Tibial nerve (tissue), 4 donors: ENCODE data around the gene SYNJ2. TPM values are rescaled to one million over a fixed set of nuclear protein-coding genes. Genes with fewer than 3 reads are reported as not detected.

Experiments
- DNase-seq, 2 donors: peaks; one replicate each; pipeline ENCODE4 v3.0.0-alpha.2; 2019; ENCODE audit warnings: low spot score in 2 of 2
- H3K27ac ChIP-seq, 4 donors: fragments of 200-600 bp; sonication (generic) in 3 of 4; one replicate each; pipeline ENCODE4 v1.5.1; 2017 to 2019; ENCODE audit warnings: mild to moderate bottlenecking in 1 of 4
- H3K27me3 ChIP-seq, 2 donors: fragments of 200-600 bp; sonication (generic) in 1 of 2; one replicate each; pipeline versions ENCODE4 v1.5.1 to v1.6.0; 2017 to 2019
- H3K36me3 ChIP-seq, 3 donors: fragments of 200-600 bp; sonication (generic); one replicate each; pipeline ENCODE4 v1.5.1; 2018 to 2019
- H3K4me1 ChIP-seq, 4 donors: fragments of 200-600 bp; sonication (generic) in 3 of 4; one replicate each; pipeline ENCODE4 v1.5.1; 2017 to 2019
- H3K4me3 ChIP-seq, 4 donors: fragments of 200-600 bp; sonication (generic) in 3 of 4; one replicate each; pipeline ENCODE4 v1.5.1; 2017 to 2019; ENCODE audit warnings: mild to moderate bottlenecking in 1 of 4, moderate library complexity in 1 of 4
- H3K9me3 ChIP-seq, 4 donors: fragments of 200-600 bp; sonication (generic) in 3 of 4; one replicate each; pipeline ENCODE4 v1.5.1; 2017 to 2019
- CTCF ChIP-seq, 5 experiments: fragments of 200-600 bp in 3 of 5; fragments of 450-650 bp in 2 of 5; sonication (generic) in 3 of 5; IDR thresholded peaks; one replicate each; pipeline ENCODE4 v1.5.1; 2016 to 2019; ENCODE audit warnings: antibody characterized with exemption in 5 of 5, mild to moderate bottlenecking in 3 of 5, moderate library complexity in 2 of 5
- EP300 ChIP-seq, 2 donors: sonication (generic); formaldehyde crosslinking; IDR thresholded peaks; one replicate each; pipeline ENCODE4 v1.6.1; 2017; ENCODE audit warnings: antibody characterized with exemption in 2 of 2, mild to moderate bottlenecking in 1 of 2
- POLR2A ChIP-seq, 2 donors: fragments of 450-650 bp; IDR thresholded peaks; one replicate each; pipeline ENCODE4 v1.6.1; 2017; ENCODE audit warnings: antibody characterized with exemption in 2 of 2, mild to moderate bottlenecking in 2 of 2, moderate library complexity in 2 of 2
- WGBS, 2 donors: methylation state at CpG; one replicate each; pipeline ENCODE4 v1.1.5; 2018; 5-methylcytosine and 5-hydroxymethylcytosine counted together
- total RNA-seq, 4 donors: library from RNA; depleted of rRNA; stranded (reverse); fragments of >200 nt; gene quantifications; one replicate each; pipeline ENCODE4 v1.1.0, GENCODE V29; 2016

SYNJ2 gene
- total RNA-seq, 4 donors from 2014 or later = 4.4 to 10.5 (median 5.6) TPM

- no peaks in the 10 kb centered on the region for H3K27me3 ChIP-seq
- no peak for DNase-seq
- H3K27ac ChIP-seq = no peak overlapping the region
- H3K9me3 ChIP-seq = no peaks in the 10 kb centered on the region
- no peaks in the 10 kb centered on the region for H3K4me1 ChIP-seq
- WGBS, 2 donors = 92% methylated on average over 4 of the region's 4 CpGs
- TF ChIP-seq EP300 (IDR thresholded peaks at IDR 0.05) = no peak
- TF ChIP-seq CTCF (IDR thresholded peaks at IDR 0.05) = no peak
- no peak for TF ChIP-seq POLR2A (IDR thresholded peaks at IDR 0.05)
- no peak overlapping the region for H3K4me3 ChIP-seq
- H3K36me3 ChIP-seq = peaks cover 0 to 4% (median 0%) of the 10 kb centered on the region in 3 donors
These were observed 121.6 kb downstream of the SYNJ2 start for GRCh38 chr6:158103228-158103627.

- Histone ChIP-seq H3K4me3 (no peak overlapping the region), H3K36me3 (peaks cover 0 to 17% (median 0%) of the 10 kb centered on the region in 3 donors), H3K9me3 (no peaks in the 10 kb centered on the region), H3K4me1 (no peaks in the 10 kb centered on the region), H3K27ac (no peak overlapping the region), H3K27me3 (no peaks in the 10 kb centered on the region)
- TF ChIP-seq POLR2A (IDR thresholded peaks at IDR 0.05) (no peak), EP300 (IDR thresholded peaks at IDR 0.05) (no peak), CTCF (IDR thresholded peaks at IDR 0.05) (no peak)
- DNase-seq = no peak
- WGBS, 2 donors = 90 to 91% methylated on average over 2 of the region's 2 CpGs
These were observed 123.0 kb downstream of the SYNJ2 start for GRCh38 chr6:158104696-158105095.

GRCh38 chr6:158109748-158110147, 128.1 kb downstream of the SYNJ2 start:
- no peak overlapping the region for H3K27ac ChIP-seq
- no peaks in the 10 kb centered on the region for H3K4me1 ChIP-seq
- no peak for DNase-seq
- 93 to 100% methylated on average over 2 of the region's 2 CpGs for WGBS, 2 donors
- TF ChIP-seq POLR2A (IDR thresholded peaks at IDR 0.05) (no peak), EP300 (IDR thresholded peaks at IDR 0.05) (no peak), CTCF (IDR thresholded peaks at IDR 0.05) (no peak)
- no peaks in the 10 kb centered on the region for H3K27me3 ChIP-seq
- H3K4me3 ChIP-seq = no peak overlapping the region
- H3K9me3 ChIP-seq = no peaks in the 10 kb centered on the region
- H3K36me3 ChIP-seq = peaks cover 0 to 61% (median 0%) of the 10 kb centered on the region in 3 donors

DNA sequence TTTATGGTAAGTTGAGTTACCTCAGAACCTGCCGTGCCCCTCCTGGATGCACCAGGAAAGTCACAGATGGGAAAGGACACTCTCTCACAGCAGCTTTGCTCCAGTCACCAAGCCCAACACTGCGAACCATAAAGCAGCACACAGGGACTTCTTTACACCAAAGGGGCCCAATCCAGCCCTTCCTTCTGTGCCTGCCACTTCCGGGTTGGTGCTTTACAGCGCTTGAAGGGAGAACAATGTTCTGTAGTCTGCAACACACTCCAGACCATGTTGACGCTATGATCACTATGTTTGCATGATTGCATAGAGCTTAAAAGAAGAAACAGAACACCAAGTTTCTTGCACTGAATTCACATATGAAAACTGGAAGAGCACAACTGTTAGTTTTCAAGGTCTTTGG, 129.3 kb downstream of the SYNJ2 start:
- TF ChIP-seq EP300 (IDR thresholded peaks at IDR 0.05) (no peak), CTCF (IDR thresholded peaks at IDR 0.05) (no peak), POLR2A (IDR thresholded peaks at IDR 0.05) (no peak)
- Histone ChIP-seq H3K36me3 (peaks cover 0 to 74% (median 0%) of the 10 kb centered on the region in 3 donors), H3K4me1 (no peaks in the 10 kb centered on the region), H3K27me3 (no peaks in the 10 kb centered on the region), H3K4me3 (no peak overlapping the region), H3K27ac (no peak overlapping the region), H3K9me3 (no peaks in the 10 kb centered on the region)
- DNase-seq = no peak
- 68 to 79% methylated on average over 5 of the region's 5 CpGs for WGBS, 2 donors

DNA sequence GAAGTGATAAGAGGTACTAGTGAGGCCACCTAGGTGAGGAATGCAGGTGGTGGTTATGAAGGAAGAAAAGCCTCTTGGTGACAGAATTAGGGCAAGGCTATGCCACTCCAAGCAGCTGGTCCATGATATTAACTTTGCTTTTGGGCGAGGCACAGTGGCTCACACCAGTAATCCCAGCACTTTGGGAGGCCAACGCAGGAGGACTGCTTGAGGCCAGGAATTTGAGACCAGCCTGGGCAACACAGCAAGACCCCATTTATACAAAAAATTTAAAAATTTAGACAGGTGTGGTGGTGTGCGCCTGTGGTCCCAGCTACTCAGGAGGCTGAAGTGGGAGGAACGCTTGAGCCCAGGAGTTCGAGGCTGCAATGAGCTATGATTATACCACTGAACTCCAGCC, 130.3 kb downstream of the SYNJ2 start:
- peaks cover 0 to 82% (median 0%) of the 10 kb centered on the region in 3 donors for H3K36me3 ChIP-seq

More for the DNA sequence above, 130.3 kb downstream of the SYNJ2 start:
- no peak for DNase-seq
- no peaks in the 10 kb centered on the region for H3K4me1 ChIP-seq
- H3K27ac ChIP-seq = no peak overlapping the region
- no peaks in the 10 kb centered on the region for H3K9me3 ChIP-seq
- no peaks in the 10 kb centered on the region for H3K27me3 ChIP-seq
- no peak overlapping the region for H3K4me3 ChIP-seq
- TF ChIP-seq CTCF (IDR thresholded peaks at IDR 0.05) = no peak
- TF ChIP-seq EP300 (IDR thresholded peaks at IDR 0.05) = no peak
- 92 to 96% methylated on average over 5 of the region's 5 CpGs for WGBS, 2 donors
